GM12875 (cell line): ENCODE measurements around the gene FKTN.
"Not testable (repeated sequence)": the region's sequence is repeated elsewhere in the genome, so short reads cannot be mapped to it uniquely, and the experiment has no call there.

Experiments used
- H3K4me3 ChIP-seq: one replicate; pipeline ENCODE4 v1.5.1; 2011; ENCODE audit warnings: low read depth, low read length, control low read depth
- TF ChIP-seq, protein P1 (sequence below): IDR thresholded peaks from 2 replicates; pipeline ENCODE4 v1.5.1; 2011; ENCODE audit warnings: low read depth, mild to moderate bottlenecking, control low read depth, inconsistent platforms, low read length, moderate library complexity, borderline replicate concordance; ENCODE audit not compliant: insufficient read depth

The FKTN gene

DNA sequence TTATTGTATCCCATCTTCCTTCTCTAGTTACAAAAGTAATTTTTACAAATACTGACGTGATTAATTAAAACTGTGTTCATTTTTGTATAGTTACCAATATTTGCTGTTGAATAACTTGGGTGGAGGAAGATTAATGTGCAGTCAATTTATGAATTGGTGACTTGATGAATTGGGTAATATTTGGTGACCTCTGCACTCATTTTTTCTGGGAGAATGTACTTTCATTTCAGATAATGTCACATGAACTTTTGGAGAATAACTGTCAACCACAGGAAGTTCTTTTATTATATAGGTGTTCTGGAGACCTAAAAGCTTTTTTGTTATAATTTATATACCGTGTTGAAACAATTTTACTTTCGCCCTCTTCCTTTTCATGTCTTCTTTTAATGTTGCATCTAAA, 26.4 kb upstream of the FKTN start:
- TF ChIP-seq, protein P1, sequence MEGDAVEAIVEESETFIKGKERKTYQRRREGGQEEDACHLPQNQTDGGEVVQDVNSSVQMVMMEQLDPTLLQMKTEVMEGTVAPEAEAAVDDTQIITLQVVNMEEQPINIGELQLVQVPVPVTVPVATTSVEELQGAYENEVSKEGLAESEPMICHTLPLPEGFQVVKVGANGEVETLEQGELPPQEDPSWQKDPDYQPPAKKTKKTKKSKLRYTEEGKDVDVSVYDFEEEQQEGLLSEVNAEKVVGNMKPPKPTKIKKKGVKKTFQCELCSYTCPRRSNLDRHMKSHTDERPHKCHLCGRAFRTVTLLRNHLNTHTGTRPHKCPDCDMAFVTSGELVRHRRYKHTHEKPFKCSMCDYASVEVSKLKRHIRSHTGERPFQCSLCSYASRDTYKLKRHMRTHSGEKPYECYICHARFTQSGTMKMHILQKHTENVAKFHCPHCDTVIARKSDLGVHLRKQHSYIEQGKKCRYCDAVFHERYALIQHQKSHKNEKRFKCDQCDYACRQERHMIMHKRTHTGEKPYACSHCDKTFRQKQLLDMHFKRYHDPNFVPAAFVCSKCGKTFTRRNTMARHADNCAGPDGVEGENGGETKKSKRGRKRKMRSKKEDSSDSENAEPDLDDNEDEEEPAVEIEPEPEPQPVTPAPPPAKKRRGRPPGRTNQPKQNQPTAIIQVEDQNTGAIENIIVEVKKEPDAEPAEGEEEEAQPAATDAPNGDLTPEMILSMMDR: no peak
- H3K4me3 ChIP-seq: no peak overlapping the region

DNA sequence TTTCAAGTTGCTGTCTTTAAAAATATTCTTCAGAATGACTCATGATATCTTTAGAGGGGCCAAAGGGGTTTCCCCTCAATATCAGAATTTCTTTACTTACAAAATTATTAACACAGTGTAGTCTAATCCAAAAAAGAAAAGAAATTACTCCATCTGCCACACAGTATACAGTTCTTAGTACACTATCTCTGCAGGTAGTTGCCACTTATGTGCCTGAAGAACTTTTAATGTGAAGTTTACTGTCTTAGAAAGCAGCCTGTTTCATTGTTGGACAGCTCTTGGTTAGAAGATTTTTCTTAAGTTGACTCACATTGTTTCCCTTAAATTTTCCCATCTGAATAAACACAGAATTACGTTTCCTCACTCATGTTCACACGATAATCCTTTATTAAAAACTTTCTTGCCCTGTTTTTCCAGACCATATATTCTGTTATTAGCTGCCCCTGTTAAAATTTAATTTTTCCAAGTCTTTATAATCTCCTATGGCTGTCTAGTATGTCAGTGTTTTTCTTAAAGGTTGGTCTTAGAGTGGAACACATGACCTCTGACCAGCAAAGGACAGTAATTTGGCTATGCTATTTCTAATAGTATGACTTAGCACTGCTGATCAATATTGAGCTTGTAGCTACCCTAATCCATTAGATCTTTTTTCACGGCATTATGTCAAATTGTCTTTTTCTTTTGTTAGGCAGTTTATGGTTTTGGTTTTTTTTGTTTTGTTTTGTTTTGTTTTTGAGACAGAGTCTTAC, 21.8 kb upstream of the FKTN start:
- TF ChIP-seq, protein P1: no peak
- H3K4me3 ChIP-seq: no peak overlapping the region

DNA sequence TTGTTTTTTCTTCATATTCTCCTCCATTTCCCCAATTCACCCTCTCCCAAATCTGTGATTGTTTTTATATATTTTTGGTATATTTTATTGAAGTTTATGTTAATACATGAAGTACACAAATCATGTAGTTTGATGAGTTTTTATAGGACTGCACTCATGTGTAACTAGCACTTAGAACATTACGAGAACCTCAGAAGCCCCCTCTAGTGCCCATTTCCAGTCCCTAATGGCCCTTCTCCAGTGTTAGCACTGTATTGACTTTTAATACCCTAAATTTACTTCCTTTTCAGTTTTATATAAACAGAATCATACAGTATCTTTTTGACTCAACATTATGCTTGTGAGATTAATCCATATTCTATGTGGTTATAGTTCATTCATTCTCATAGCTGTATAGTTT, 18.5 kb upstream of the FKTN start:
- H3K4me3 ChIP-seq: no peak overlapping the region
- TF ChIP-seq, protein P1: no peak

DNA sequence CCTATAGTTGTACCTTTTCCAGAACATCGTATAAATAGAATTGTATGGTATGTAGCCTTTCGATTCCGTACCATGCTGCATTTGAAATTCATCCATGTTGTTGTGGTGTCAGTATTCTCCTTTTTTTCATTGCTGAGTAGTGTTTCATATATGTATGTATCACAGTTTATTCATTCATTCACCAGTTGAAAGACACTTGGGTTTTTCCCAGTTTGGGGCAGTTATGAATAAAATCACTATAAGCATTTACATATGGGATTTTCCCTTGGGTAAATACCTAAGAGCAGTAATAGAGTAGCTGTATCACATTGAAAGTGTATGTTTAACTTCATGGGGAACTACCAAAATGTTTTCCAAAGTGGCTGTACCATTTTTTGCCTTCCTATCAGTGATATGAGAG, 16.1 kb upstream of the FKTN start:
- TF ChIP-seq, protein P1: no peak
- no peak overlapping the region for H3K4me3 ChIP-seq

DNA sequence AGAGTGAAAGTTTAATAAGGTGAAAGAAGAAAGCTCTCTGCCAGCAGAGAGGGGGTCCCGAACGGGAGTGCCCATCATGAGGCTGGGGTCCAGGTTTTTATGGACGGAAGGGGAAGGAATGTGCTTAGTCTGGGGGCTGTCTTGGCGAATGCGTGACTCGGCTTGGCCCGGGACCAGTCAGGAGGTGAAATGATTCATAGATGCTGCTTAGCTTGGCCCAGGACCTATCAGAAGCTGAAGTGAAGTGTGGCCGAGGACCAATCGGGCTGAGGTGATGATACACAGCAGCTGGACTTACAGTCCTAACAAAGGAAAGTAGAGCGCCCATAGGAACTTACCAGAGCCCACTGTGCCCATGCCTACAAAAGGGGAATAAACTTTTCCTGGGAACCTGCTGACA, 3.9 kb upstream of the FKTN start:
- TF ChIP-seq, protein P1: no peak
- H3K4me3 ChIP-seq: no peak overlapping the region

DNA sequence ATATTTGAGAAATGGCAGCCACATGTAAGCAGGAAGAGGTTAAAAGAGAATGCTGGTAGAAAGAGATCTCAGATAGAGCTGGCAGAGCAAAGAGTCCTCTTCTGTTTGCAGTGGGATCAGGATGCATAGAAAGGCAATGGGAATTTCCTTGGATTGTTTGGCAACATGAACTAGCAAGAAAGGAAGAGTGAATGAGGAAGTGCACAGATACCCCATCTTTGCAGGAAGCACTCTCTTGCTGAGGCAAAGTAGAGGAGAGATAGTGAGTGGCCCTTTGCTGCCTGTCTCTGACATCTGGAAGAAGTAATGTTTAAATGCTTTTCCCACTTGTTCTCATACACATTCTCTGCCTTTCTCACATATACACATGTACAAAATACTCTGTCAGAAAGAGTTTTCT, 14.5 kb downstream of the FKTN start:
- no peak overlapping the region for H3K4me3 ChIP-seq
- TF ChIP-seq, protein P1: no peak

DNA sequence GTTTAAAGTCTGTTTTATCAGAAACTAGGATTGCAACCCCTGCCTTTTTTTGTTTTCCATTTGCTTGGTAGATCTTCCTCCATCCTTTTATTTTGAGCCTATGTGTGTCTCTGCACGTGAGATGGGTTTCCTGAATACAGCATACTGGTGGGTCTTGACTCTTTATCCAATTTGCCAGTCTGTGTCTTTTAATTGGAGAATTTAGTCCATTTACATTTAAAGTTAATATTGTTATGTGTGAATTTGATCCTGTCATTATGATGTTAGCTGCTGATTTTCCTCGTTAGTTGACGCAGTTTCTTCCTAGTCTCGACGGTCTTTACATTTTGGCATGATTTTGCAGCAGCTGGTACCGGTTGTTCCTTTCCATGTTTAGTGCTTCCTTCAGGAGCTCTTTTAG, 22.0 kb downstream of the FKTN start:
- H3K4me3 ChIP-seq: not testable (repeated sequence)

DNA sequence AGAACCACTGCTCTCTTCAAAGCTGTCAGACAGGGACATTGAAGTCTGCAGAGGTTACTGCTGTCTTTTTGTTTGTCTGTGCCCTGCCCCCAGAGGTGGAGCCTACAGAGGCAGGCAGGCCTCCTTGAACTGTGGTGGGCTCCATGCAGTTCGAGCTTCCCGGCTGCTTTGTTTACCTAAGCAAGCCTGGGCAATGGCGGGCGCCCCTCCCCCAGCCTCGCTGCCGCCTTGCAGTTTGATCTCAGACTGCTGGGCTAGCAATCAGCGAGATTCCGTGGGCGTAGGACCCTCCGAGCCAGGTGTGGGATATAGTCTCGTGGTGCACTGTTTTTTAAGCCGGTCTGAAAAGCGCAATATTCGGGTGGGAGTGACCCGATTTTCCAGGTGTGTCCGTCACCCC, 23.6 kb downstream of the FKTN start:
- not testable (repeated sequence) for H3K4me3 ChIP-seq
